GM23338 (cell line): ENCODE data around the gene ABHD6. TPM values are rescaled to one million over a fixed set of nuclear protein-coding genes. Genes with fewer than 3 reads are reported as not detected.

Experiments
- ATAC-seq: fragments of 200-7000 bp; cut with Tn5 transposase; 3 replicates; pipeline ENCODE4 v1.9.1; 2020
- DNase-seq: peaks from one replicate; pipeline ENCODE4 v3.0.0-alpha.2; 2015; ENCODE audit warnings: low spot score
- H2AFZ ChIP-seq: fragments of 200-600 bp; sonication (generic); 2 replicates; pipeline ENCODE4 v1.8.0; 2016; ENCODE audit warnings: antibody characterized with exemption, mild to moderate bottlenecking, moderate library complexity
- H3F3A ChIP-seq: fragments of 200-600 bp; sonication (generic); replicated peaks from 2 replicates; pipeline ENCODE4 v1.8.0; 2017; ENCODE audit warnings: antibody characterized with exemption, mixed run types, low read depth
- H3K27ac ChIP-seq: fragments of 200-600 bp; sonication (generic); 2 replicates; pipeline ENCODE4 v1.6.1; 2016; ENCODE audit warnings: low read depth
- H3K27me3 ChIP-seq: fragments of 200-600 bp; sonication (generic); 2 replicates; pipeline ENCODE4 v1.8.0; 2016; ENCODE audit warnings: mild to moderate bottlenecking, mixed run types, moderate library complexity; ENCODE audit not compliant: insufficient read depth
- H3K36me3 ChIP-seq: fragments of 200-600 bp; sonication (generic); 2 replicates; pipeline ENCODE4 v1.8.0; 2016; ENCODE audit warnings: mild to moderate bottlenecking; ENCODE audit not compliant: insufficient read depth
- H3K4me1 ChIP-seq: fragments of 200-600 bp; sonication (generic); 2 replicates; pipeline ENCODE4 v1.8.0; 2016; ENCODE audit warnings: mild to moderate bottlenecking, moderate library complexity; ENCODE audit not compliant: insufficient read depth
- H3K4me2 ChIP-seq: fragments of 200-600 bp; sonication (generic); 2 replicates; pipeline ENCODE4 v1.7.1; 2017; ENCODE audit warnings: mixed run types
- H3K4me3 ChIP-seq: fragments of 200-600 bp; sonication (generic); 2 replicates; pipeline ENCODE4 v1.6.1; 2016; ENCODE audit warnings: mixed run types
- H3K79me2 ChIP-seq: fragments of 200-600 bp; sonication (generic); replicated peaks from 2 replicates; pipeline ENCODE4 v1.8.0; 2017; ENCODE audit warnings: mild to moderate bottlenecking; ENCODE audit not compliant: insufficient read depth
- H3K9me2 ChIP-seq: fragments of 200-600 bp; sonication (generic); 2 replicates; pipeline ENCODE4 v1.8.0; 2017; ENCODE audit not compliant: insufficient read depth
- H4K20me1 ChIP-seq: fragments of 200-600 bp; sonication (generic); replicated peaks from 2 replicates; pipeline ENCODE4 v1.8.0; 2017; ENCODE audit warnings: mild to moderate bottlenecking; ENCODE audit not compliant: insufficient read depth
- H3K27ac Mint-ChIP-seq: 2 replicates; pipeline ENCODE4 v1.8.0; 2020; ENCODE audit warnings: inconsistent platforms, mild to moderate bottlenecking, moderate library complexity, mixed read lengths
- H3K27me3 Mint-ChIP-seq: 3 replicates; pipeline ENCODE4 v1.8.0; 2022; ENCODE audit warnings: low read depth, mild to moderate bottlenecking, moderate library complexity, mixed read lengths, inconsistent platforms; ENCODE audit not compliant: insufficient read depth, poor library complexity
- H3K36me3 Mint-ChIP-seq: 3 replicates; pipeline ENCODE4 v1.8.0; 2021; ENCODE audit warnings: low read depth, mild to moderate bottlenecking, inconsistent platforms, moderate library complexity, mixed read lengths
- H3K4me1 Mint-ChIP-seq: 3 replicates; pipeline ENCODE4 v1.8.0; 2020; ENCODE audit warnings: mild to moderate bottlenecking, inconsistent platforms, mixed read lengths
- H3K4me3 Mint-ChIP-seq: 3 replicates; pipeline ENCODE4 v1.8.0; 2021; ENCODE audit warnings: moderate library complexity, mild to moderate bottlenecking, inconsistent platforms, mixed read lengths
- H3K9me3 Mint-ChIP-seq: 3 replicates; pipeline ENCODE4 v1.8.0; 2020; ENCODE audit warnings: moderate library complexity, mild to moderate bottlenecking, inconsistent platforms, mixed read lengths
- CREB1 ChIP-seq: fragments of 250-450 bp; sonication (Bioruptor Pico); IDR thresholded peaks from 2 replicates; pipeline ENCODE4 v1.5.0; 2020; ENCODE audit warnings: low read depth, mild to moderate bottlenecking, moderate library complexity
- ETS1 ChIP-seq: IDR thresholded peaks from 2 replicates; pipeline ENCODE4 v1.6.1; 2016; ENCODE audit warnings: antibody characterized with exemption
- EZH2 ChIP-seq: fragments of 200-600 bp; sonication (generic); IDR thresholded peaks from one replicate; pipeline ENCODE4 v1.8.0; 2017; ENCODE audit warnings: antibody characterized with exemption, mild to moderate bottlenecking, low read depth; ENCODE audit not compliant: unreplicated experiment
- EZH2phosphoT487 ChIP-seq: fragments of 200-600 bp; sonication (generic); IDR thresholded peaks from one replicate; pipeline ENCODE4 v1.8.1; 2018; ENCODE audit warnings: antibody characterized with exemption; ENCODE audit not compliant: unreplicated experiment
- JUNB ChIP-seq: IDR thresholded peaks from one replicate; pipeline ENCODE4 v1.6.1; 2016; ENCODE audit warnings: antibody characterized with exemption; ENCODE audit not compliant: unreplicated experiment
- NANOG ChIP-seq: IDR thresholded peaks from 2 replicates; pipeline ENCODE4 v1.6.1; 2016; ENCODE audit warnings: antibody characterized with exemption, borderline replicate concordance
- POLR2AphosphoS5 ChIP-seq: IDR thresholded peaks from 2 replicates; pipeline ENCODE4 v1.6.1; 2016; ENCODE audit warnings: antibody characterized with exemption, low read depth
- STAT1 ChIP-seq: IDR thresholded peaks from one replicate; pipeline ENCODE4 v1.6.1; 2016; ENCODE audit warnings: antibody characterized with exemption; ENCODE audit not compliant: unreplicated experiment
- ZNF114 ChIP-seq: fragments of 250-450 bp; sonication (Bioruptor Pico); IDR thresholded peaks from 2 replicates; pipeline ENCODE4 v1.5.0; 2020; ENCODE audit warnings: mild to moderate bottlenecking, moderate library complexity
- ZNF331 ChIP-seq: fragments of 250-450 bp; sonication (Bioruptor Pico); IDR thresholded peaks from 2 replicates; pipeline ENCODE4 v1.5.0; 2020; ENCODE audit warnings: low read depth, mild to moderate bottlenecking, moderate library complexity
- polyA plus RNA-seq: library from polyadenylated mRNA; unstranded; fragments of >200 nt; fragmentation: Nextera tagmentation; extraction: Ambion mirVana; gene quantifications from 2 replicates; pipeline ENCODE4 v1.2.1, GENCODE V29; 2016
- total RNA-seq: library from RNA; depleted of rRNA; stranded (reverse); fragments of >200 nt; shearing (Covaris generic); gene quantifications from 2 replicates; pipeline ENCODE4 v1.2.3, GENCODE V29; 2014
- TF ChIP-seq, protein P1 (sequence below), 2 experiments: fragments of 200-600 bp in 1 of 2; sonication (generic) in 1 of 2; conservative IDR thresholded peaks; 2 replicates each; pipeline versions ENCODE4 v1.5.1 to v1.6.1; 2016 to 2017; ENCODE audit warnings: antibody characterized with exemption in 2 of 2, low read depth in 2 of 2, mild to moderate bottlenecking in 2 of 2, moderate library complexity in 1 of 2

ABHD6 gene
- total and polyA plus RNA-seq, 2 experiments from 2014 or later, result 3.7 to 5.5 TPM

GRCh38 chr3:58324391-58325390, 87.1 kb downstream of the ABHD6 start:
- Histone ChIP-seq H3K79me2 (no peaks in the 10 kb centered on the region), H3K27me3 (no peaks in the 10 kb centered on the region), H2AFZ (no peak overlapping the region), H4K20me1 (no peaks in the 10 kb centered on the region; the same call in 1 of the 2 replicates), H3K4me2 (no peak overlapping the region), H3K36me3 (no peaks in the 10 kb centered on the region), H3K4me3 (no peak overlapping the region), H3K9me2 (no peaks in the 10 kb centered on the region), H3K27ac (peak overlapping the region; percentile 40; the same call in 1 of the 2 replicates), H3K4me1 (peaks cover 24% of the 10 kb centered on the region), H3F3A (0 out of 2 replicates have a peak, but pooled peaks cover 5% of the 10 kb centered on the region)
- ATAC-seq (no peak), DNase-seq (no peak)
- no peak overlapping the region for H3K4me3 Mint-ChIP-seq
- peaks cover 6% of the 10 kb centered on the region; the same call in 2 of the 3 replicates for H3K36me3 Mint-ChIP-seq
- H3K27me3 Mint-ChIP-seq, result peaks cover 11% of the 10 kb centered on the region
- H3K9me3 Mint-ChIP-seq, result no peaks in the 10 kb centered on the region
- TF ChIP-seq ZNF331, result no peak
- no peak for TF ChIP-seq EZH2
- TF ChIP-seq EZH2phosphoT487, result no peak
- TF ChIP-seq STAT1, result no peak
- TF ChIP-seq ZNF114 (CRISPR knock-in tag), result no peak
- TF ChIP-seq NANOG, result no peak
- no peak for TF ChIP-seq ETS1
- TF ChIP-seq JUNB, result no peak
- TF ChIP-seq POLR2AphosphoS5, result no peak
- no peak for TF ChIP-seq CREB1 (CRISPR knock-in tag)
- H3K27ac Mint-ChIP-seq, result no peak overlapping the region; the same call in 1 of the 2 replicates
- H3K4me1 Mint-ChIP-seq, result peaks cover 30% of the 10 kb centered on the region

DNA sequence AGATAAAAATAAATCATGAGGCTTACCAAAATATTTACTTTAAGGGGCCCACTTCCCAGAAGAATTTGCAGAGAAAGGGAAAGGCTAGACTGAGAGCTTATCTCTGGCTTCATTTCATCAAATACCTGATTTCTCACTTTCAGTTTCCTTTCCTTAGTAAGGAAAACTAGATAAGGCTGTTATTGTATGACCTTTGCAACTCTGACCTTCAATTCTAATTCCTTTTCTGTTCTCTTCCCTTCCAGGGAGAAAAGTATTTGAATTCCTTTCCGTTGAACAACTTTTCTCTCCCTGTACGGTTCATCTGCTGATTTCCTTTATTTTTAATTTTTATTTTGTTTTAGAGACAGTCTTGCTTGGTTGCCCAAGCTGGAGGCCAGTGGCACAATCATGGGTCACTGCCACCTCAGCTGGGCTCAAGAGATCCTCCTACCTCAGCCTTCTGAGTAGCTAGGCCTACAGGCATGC, 88.0 kb downstream of the ABHD6 start:
- Histone ChIP-seq H3K36me3 (no peaks in the 10 kb centered on the region), H3F3A (0 out of 2 replicates have a peak, but pooled peaks cover 5% of the 10 kb centered on the region), H3K4me2 (no peak overlapping the region), H3K4me3 (no peak overlapping the region), H3K9me2 (no peaks in the 10 kb centered on the region), H3K79me2 (no peaks in the 10 kb centered on the region), H4K20me1 (no peaks in the 10 kb centered on the region; the same call in 1 of the 2 replicates), H2AFZ (no peak overlapping the region), H3K4me1 (peaks cover 24% of the 10 kb centered on the region), H3K27me3 (no peaks in the 10 kb centered on the region), H3K27ac (peak overlapping the region; percentile 40; the same call in 1 of the 2 replicates)
- no peak overlapping the region for H3K4me3 Mint-ChIP-seq
- H3K27ac Mint-ChIP-seq, result no peak overlapping the region
- H3K9me3 Mint-ChIP-seq, result no peaks in the 10 kb centered on the region
- H3K36me3 Mint-ChIP-seq, result peaks cover 2% of the 10 kb centered on the region; the same call in 2 of the 3 replicates
- peaks cover 10% of the 10 kb centered on the region for H3K27me3 Mint-ChIP-seq
- H3K4me1 Mint-ChIP-seq, result peaks cover 30% of the 10 kb centered on the region
- ATAC-seq, result no peak
- DNase-seq, result no peak
- TF ChIP-seq, protein P1, sequence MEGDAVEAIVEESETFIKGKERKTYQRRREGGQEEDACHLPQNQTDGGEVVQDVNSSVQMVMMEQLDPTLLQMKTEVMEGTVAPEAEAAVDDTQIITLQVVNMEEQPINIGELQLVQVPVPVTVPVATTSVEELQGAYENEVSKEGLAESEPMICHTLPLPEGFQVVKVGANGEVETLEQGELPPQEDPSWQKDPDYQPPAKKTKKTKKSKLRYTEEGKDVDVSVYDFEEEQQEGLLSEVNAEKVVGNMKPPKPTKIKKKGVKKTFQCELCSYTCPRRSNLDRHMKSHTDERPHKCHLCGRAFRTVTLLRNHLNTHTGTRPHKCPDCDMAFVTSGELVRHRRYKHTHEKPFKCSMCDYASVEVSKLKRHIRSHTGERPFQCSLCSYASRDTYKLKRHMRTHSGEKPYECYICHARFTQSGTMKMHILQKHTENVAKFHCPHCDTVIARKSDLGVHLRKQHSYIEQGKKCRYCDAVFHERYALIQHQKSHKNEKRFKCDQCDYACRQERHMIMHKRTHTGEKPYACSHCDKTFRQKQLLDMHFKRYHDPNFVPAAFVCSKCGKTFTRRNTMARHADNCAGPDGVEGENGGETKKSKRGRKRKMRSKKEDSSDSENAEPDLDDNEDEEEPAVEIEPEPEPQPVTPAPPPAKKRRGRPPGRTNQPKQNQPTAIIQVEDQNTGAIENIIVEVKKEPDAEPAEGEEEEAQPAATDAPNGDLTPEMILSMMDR (conservative IDR thresholded peaks at IDR 0.05; ENCODE audit: low read depth in 2 of 2), result no peak
- TF ChIP-seq POLR2AphosphoS5 (no peak), EZH2phosphoT487 (no peak), EZH2 (no peak)
